K562 (cell line): Measurements from ENCODE around the gene SUPT5H. TPM values are rescaled to one million over a fixed set of nuclear protein-coding genes. Genes with fewer than 3 reads are reported as not detected.
A peak's percentile ranks its signal among the peaks of the same experiment; 100 is the strongest.

ENCODE experiments used
- DNMT1 ChIP-seq: fragments of 450-650 bp; IDR thresholded peaks from 2 replicates; pipeline ENCODE4 v1.6.1; 2016; ENCODE audit warnings: antibody characterized with exemption, mild to moderate bottlenecking
- EHMT2 ChIP-seq: fragments of 450-650 bp; IDR thresholded peaks from 2 replicates; pipeline ENCODE4 v1.6.1; 2018; ENCODE audit warnings: antibody characterized with exemption
- HNRNPLL ChIP-seq: fragments of 200-400 bp; formaldehyde crosslinking; IDR thresholded peaks from 2 replicates; pipeline ENCODE4 v1.6.1; 2017; ENCODE audit warnings: low read length, low read depth, mild to moderate bottlenecking; ENCODE audit not compliant: poor library complexity, severe bottlenecking
- KLF1 ChIP-seq: fragments of 450-650 bp; IDR thresholded peaks from 2 replicates; pipeline ENCODE4 v1.6.1; 2016; ENCODE audit warnings: missing genetic modification characterization, missing compliant biosample characterization
- MYBL2 ChIP-seq, 2 experiments: fragments of 450-650 bp in 1 of 2; sonication (generic) in 1 of 2; formaldehyde crosslinking in 1 of 2; IDR thresholded peaks; 2 replicates each; pipeline versions ENCODE4 v1.6.1 to v1.8.1; 2017 to 2022; ENCODE audit warnings: borderline replicate concordance in 1 of 2, inconsistent platforms in 1 of 2, low read depth in 1 of 2, mild to moderate bottlenecking in 1 of 2, missing genetic modification reagents in 1 of 2, moderate library complexity in 1 of 2
- NCOR1 ChIP-seq: fragments of 450-650 bp; IDR thresholded peaks from 2 replicates; pipeline ENCODE4 v1.6.1; 2016; ENCODE audit warnings: mild to moderate bottlenecking, moderate library complexity
- POLR2G ChIP-seq: fragments of 200-400 bp; formaldehyde crosslinking; IDR thresholded peaks from 2 replicates; pipeline ENCODE4 v1.6.1; 2017; ENCODE audit warnings: low read depth, mild to moderate bottlenecking, antibody characterized with exemption, low read length, moderate library complexity
- PTBP1 ChIP-seq: fragments of 200-400 bp; formaldehyde crosslinking; IDR thresholded peaks from 2 replicates; pipeline ENCODE4 v1.6.1; 2017; ENCODE audit warnings: low read depth, low read length
- SLC30A9 ChIP-seq: fragments of 250-450 bp; sonication (Bioruptor Pico); IDR thresholded peaks from 2 replicates; pipeline ENCODE4 v1.8.0; 2022; ENCODE audit warnings: mild to moderate bottlenecking, moderate library complexity
- SREBF1 ChIP-seq: fragments of 150-350 bp; IDR thresholded peaks from 2 replicates; pipeline ENCODE4 v1.6.1; 2014; ENCODE audit warnings: antibody characterized with exemption, low read depth, low read length, borderline replicate concordance
- SRF ChIP-seq, 2 experiments: fragments of 250-450, 450-650 bp in 1 of 2; sonication (Bioruptor Pico) in 1 of 2; sonication (generic) in 1 of 2; formaldehyde crosslinking; IDR thresholded peaks; 2 replicates each; pipeline versions ENCODE4 v1.5.0 to v1.5.1; 2020 to 2022; ENCODE audit warnings: mild to moderate bottlenecking in 1 of 2, missing genetic modification reagents in 1 of 2
- ZFP30 ChIP-seq: fragments of 250-450 bp; sonication (Bioruptor Pico); IDR thresholded peaks from 2 replicates; pipeline ENCODE4 v1.8.0; 2022; ENCODE audit warnings: moderate library complexity, mild to moderate bottlenecking, inconsistent platforms, borderline replicate concordance
- ZNF324 ChIP-seq: fragments of 250-450 bp; sonication (Bioruptor Pico); IDR thresholded peaks from 2 replicates; pipeline ENCODE4 v1.4.0; 2020; ENCODE audit warnings: mild to moderate bottlenecking
- ZNF668 ChIP-seq: fragments of 250-450 bp; sonication (Bioruptor Pico); IDR thresholded peaks from 2 replicates; pipeline ENCODE4 v1.8.0; 2022; ENCODE audit warnings: mild to moderate bottlenecking, inconsistent platforms
- polyA plus RNA-seq, 8 experiments: library from polyadenylated mRNA; depleted of rRNA in 4 of 8; stranded (reverse) in 5 of 8; unstranded in 3 of 8; fragments of >200 nt; fragmentation: Nextera tagmentation in 2 of 8; fragmentation: Illumina TruSeq in 1 of 8; extraction: Ambion mirVana in 2 of 8; extraction: Trizol in 1 of 8; gene quantifications; 2 replicates each; pipeline versions ENCODE4 v1.2.1 to v1.2.3, GENCODE V29; 2011 to 2014; ENCODE audit warnings: inconsistent platforms in 1 of 8, missing spikeins in 1 of 8
- total RNA-seq, 7 experiments: library from RNA; depleted of rRNA in 6 of 7; stranded (reverse); fragments of >200 nt in 6 of 7; fragmentation: Illumina TruSeq in 2 of 7; extraction: Trizol in 2 of 7; gene quantifications; 2 replicates each; pipeline versions ENCODE4 v1.2.1 to v1.2.3, GENCODE V29; 2011 to 2021; ENCODE audit warnings: low replicate concordance in 1 of 7
- TF ChIP-seq, protein P1 (sequence below): fragments of 450-650 bp; IDR thresholded peaks from 2 replicates; pipeline ENCODE4 v1.6.1; 2016; ENCODE audit warnings: low read depth
- TF ChIP-seq, protein P2 (sequence below), 2 experiments: IDR thresholded peaks; 2 replicates each; pipeline ENCODE4 v1.6.1; 2012; ENCODE audit warnings: improper control_type of control experiment in 2 of 2, low read depth in 2 of 2, low read length in 2 of 2, borderline replicate concordance in 1 of 2

Gene SUPT5H
- total and polyA plus RNA-seq, 9 of the 15 experiments (the other 6 are each of a cell fraction or from before 2014, with no cell fraction given) = 13.3 to 85.9 (median 35.9) TPM

DNA sequence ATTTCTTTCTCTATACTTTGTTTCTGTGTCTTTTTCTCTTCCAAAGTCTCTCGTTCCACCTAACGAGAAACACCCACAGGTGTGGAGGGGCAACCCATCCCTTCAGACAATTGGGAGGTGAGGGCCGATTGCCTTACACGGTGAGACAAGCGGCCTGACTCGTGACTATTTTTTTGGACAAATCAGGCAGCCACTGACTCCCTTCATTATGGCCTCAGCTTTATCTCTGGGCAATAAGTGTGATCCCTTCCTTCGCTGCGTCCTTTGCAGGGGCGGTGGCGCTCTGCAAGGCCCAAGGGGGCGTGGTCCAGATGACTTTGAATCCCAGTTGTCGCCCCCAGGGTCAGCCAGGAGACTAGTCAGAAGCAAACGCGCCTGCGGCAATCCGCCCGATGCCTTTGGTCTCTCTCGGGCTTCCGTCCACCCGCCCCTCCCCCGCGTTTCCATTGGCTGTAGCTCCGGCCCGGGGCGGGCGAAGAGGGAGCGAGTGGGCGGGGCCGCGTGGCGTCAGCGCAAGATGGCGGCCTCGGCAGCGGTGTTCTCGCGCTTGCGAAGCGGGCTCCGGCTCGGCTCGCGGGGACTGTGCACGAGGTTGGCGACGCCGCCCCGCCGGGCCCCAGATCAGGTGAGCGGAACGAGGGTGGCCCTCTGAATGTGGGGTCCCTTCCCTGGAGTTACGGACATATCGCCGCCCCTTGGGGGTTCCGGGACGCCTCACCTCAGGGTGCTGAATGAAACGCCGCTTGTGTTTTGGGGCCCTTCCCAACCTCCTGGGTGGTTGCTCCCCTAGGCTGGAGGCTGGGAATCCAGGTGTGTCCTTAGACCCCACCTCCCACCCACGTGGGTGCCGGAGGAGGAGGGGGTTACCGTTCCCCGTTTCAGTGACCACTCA, 35.2 kb downstream of the SUPT5H start, which contains the start of gene TIMM50 (continued):
- TF ChIP-seq, protein P1, sequence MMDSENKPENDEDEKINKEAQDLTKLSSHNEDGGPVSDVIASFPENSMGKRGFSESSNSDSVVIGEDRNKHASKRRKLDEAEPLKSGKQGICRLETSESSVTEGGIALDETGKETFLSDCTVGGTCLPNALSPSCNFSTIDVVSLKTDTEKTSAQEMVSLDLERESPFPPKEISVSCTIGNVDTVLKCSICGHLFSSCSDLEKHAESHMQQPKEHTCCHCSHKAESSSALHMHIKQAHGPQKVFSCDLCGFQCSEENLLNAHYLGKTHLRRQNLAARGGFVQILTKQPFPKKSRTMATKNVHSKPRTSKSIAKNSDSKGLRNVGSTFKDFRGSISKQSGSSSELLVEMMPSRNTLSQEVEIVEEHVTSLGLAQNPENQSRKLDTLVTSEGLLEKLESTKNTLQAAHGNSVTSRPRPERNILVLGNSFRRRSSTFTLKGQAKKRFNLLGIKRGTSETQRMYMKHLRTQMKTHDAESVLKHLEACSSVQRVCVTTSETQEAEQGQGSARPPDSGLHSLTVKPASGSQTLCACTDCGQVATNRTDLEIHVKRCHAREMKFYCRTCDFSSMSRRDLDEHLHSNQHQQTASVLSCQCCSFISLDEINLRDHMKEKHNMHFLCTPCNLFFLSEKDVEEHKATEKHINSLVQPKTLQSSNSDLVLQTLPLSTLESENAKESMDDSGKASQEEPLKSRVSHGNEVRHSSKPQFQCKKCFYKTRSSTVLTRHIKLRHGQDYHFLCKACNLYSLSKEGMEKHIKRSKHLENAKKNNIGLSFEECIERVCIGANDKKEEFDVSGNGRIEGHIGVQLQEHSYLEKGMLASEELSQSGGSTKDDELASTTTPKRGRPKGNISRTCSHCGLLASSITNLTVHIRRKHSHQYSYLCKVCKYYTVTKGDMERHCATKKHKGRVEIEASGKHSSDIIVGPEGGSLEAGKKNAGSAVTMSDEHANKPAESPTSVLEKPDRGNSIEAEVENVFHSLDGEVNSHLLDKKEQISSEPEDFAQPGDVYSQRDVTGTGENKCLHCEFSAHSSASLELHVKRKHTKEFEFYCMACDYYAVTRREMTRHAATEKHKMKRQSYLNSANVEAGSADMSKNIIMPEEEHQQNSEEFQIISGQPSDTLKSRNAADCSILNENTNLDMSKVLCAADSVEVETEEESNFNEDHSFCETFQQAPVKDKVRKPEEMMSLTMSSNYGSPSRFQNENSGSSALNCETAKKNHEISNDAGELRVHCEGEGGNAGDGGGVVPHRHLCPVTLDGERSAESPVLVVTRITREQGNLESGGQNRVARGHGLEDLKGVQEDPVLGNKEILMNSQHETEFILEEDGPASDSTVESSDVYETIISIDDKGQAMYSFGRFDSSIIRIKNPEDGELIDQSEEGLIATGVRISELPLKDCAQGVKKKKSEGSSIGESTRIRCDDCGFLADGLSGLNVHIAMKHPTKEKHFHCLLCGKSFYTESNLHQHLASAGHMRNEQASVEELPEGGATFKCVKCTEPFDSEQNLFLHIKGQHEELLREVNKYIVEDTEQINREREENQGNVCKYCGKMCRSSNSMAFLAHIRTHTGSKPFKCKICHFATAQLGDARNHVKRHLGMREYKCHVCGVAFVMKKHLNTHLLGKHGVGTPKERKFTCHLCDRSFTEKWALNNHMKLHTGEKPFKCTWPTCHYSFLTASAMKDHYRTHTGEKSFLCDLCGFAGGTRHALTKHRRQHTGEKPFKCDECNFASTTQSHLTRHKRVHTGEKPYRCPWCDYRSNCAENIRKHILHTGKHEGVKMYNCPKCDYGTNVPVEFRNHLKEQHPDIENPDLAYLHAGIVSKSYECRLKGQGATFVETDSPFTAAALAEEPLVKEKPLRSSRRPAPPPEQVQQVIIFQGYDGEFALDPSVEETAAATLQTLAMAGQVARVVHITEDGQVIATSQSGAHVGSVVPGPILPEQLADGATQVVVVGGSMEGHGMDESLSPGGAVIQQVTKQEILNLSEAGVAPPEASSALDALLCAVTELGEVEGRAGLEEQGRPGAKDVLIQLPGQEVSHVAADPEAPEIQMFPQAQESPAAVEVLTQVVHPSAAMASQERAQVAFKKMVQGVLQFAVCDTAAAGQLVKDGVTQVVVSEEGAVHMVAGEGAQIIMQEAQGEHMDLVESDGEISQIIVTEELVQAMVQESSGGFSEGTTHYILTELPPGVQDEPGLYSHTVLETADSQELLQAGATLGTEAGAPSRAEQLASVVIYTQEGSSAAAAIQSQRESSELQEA = peak; percentile 99
- TF ChIP-seq ZNF324 (CRISPR knock-in tag) (no peak), EHMT2 (no peak), NCOR1 (no peak), POLR2G (peak; percentile 97), ZFP30 (CRISPR knock-in tag) (no peak), SREBF1 (no peak), DNMT1 (peak; percentile 82; the same call in 1 of the 2 replicates), KLF1 (tag) (peak; percentile 92), SLC30A9 (no peak), SRF (CRISPR knock-in tag; IDR thresholded peaks at IDR 0.05) (peak in 1 of 2 experiments; percentile 86; a peak in 1 of 4 replicates), MYBL2 (IDR thresholded peaks at IDR 0.05; ENCODE audit: low read depth) (no peak), MYBL2 (CRISPR knock-in tag; IDR thresholded peaks at IDR 0.05; ENCODE audit: borderline replicate concordance) (no peak), HNRNPLL (peak; percentile 41), PTBP1 (no peak), ZNF668 (CRISPR knock-in tag) (no peak)
- TF ChIP-seq, protein P2, sequence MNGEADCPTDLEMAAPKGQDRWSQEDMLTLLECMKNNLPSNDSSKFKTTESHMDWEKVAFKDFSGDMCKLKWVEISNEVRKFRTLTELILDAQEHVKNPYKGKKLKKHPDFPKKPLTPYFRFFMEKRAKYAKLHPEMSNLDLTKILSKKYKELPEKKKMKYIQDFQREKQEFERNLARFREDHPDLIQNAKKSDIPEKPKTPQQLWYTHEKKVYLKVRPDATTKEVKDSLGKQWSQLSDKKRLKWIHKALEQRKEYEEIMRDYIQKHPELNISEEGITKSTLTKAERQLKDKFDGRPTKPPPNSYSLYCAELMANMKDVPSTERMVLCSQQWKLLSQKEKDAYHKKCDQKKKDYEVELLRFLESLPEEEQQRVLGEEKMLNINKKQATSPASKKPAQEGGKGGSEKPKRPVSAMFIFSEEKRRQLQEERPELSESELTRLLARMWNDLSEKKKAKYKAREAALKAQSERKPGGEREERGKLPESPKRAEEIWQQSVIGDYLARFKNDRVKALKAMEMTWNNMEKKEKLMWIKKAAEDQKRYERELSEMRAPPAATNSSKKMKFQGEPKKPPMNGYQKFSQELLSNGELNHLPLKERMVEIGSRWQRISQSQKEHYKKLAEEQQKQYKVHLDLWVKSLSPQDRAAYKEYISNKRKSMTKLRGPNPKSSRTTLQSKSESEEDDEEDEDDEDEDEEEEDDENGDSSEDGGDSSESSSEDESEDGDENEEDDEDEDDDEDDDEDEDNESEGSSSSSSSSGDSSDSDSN (IDR thresholded peaks at IDR 0.05; ENCODE audit: borderline replicate concordance in 1 of 2, low read depth in 2 of 2, low read length in 2 of 2) = peak in 1 of 2 experiments; percentile 71; a peak in 2 of 4 replicates
